ENCODE results near the gene EEF1B2. TPM values are rescaled to one million over a fixed set of nuclear protein-coding genes. Genes with fewer than 3 reads are reported as not detected.

Gene EEF1B2
- total RNA-seq = 603 and 605 TPM in 2 replicates

GRCh38 chr2:206159346-206160124 is at the start of gene EEF1B2, which contains the start of gene NDUFS1:
EEF1B2 (plus strand) TSS chr2:206159895; CDS start chr2:206159980, 85 bp downstream.
NDUFS1 (minus strand) TSS chr2:206159444; CDS start chr2:206153678, 5,766 bp downstream.

Other genes starting within 250 kb of the EEF1B2 start
- 7.0 and 7.2 TPM in 2 replicates for gene INO80D, start 73.7 kb upstream of the EEF1B2 start, total RNA-seq
- 151 and 243 TPM in 2 replicates for gene NDUFS1, start 451 bp upstream of the EEF1B2 start, total RNA-seq
- 12.9 and 27.4 TPM in 2 replicates for gene ZDBF2, start 114.8 kb downstream of the EEF1B2 start, total RNA-seq

All from uterine smooth muscle cell (primary cell).